GM21576 (cell line): ENCODE data around the gene MARCHF9.

Experiments used
- ATAC-seq: cut with Tn5 transposase; IDR thresholded peaks from one replicate; pipeline ENCODE4 v1.9.1; 2021; ENCODE audit warnings: mild to moderate bottlenecking, moderate library complexity; ENCODE audit not compliant: unreplicated experiment

Gene MARCHF9

DNA sequence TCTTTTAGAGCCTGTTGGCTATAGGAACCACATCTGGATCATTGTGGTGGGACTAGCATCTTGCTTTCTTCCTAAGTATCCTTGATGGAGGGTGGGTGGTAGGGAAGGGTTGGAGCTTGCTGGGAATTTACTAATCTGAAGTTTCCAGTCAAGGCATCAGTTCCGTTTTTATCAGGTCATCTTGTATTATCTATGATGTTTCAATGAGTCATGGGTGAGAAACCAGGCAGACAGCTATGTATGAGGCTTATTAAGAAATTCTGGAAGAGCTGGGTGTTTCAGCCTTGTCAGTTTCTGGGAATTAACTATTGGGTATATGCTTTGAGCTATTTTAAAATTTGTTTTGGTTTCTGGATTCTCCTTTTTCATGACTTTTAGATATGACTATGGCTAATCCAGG is 39.0 kb downstream of the MARCHF9 start:
- no peak for ATAC-seq

DNA sequence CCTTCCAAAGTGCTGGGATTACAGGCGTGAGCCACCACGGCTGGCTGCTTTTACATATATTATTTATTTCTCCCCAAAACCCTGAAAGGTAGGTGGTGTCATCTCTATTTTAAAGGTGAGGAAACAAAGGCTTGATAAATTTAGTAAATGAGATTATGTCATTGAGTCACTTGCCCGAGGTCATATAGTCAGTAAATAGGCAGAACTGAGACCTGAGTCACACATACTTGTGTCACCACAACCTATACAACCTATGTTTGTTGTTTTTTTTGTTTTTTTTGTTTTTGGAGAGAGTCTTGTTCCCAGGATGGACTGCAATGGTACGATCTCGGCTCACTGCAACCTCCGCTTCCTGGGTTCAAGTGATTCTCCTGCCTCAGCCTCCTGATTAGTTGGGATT is 40.5 kb downstream of the MARCHF9 start:
- ATAC-seq: no peak

DNA sequence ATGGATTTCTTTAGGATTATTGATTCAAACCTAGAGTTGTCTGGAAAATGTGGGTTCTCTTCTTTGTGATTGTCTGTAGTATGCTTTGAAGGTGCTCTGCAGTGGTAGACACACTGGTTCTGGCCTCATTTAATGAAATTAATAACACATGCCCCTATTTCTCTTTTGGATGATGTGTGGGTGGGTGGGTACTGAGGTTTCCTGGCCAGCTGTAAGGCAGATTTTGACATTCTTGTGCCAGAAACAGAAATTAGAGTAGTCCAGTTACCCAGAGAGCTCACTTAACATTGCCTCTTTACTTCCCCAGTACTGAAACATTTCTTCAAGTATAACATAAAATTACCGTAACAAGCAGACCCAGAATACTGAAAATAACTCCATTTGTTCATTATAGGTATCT is 42.1 kb downstream of the MARCHF9 start:
- ATAC-seq: no peak

DNA sequence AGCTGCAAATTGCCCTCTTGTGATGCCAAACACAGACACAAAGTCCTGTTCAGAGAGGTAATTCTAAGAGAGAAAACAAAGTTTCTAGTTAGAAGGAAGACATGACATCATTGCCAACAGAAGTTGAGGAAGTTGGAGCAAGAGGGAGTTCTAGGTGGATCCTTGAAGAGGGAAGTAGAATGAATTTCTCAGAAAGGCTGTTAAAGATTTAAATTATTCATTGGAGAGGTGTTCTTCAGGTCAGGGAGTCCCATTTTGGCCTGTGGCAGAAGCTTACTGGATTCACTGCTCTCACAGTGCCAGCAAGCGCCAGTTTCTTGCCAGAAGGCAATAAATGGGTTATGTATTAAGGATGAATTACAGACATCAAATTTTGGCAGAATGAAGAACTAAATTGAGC is 43.0 kb downstream of the MARCHF9 start:
- no peak for ATAC-seq

DNA sequence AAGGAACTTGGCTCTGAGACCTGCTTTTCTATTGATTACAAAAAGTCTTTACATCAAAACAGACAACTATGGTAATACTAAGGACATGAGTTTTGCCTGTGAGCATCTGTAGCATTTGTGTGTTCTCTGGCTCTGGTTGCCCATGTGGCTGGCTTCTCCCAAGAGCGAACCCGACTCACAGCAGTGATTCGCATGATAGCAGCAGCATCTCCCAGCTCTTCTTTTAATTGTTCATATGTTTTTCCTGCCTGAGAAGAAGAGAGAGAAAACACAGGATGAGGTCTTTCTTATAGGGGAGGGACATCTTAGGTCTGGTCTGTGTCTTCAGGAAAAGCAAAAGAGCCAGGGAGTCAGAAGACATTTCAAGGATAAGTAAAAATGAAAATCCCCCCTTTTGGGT is 46.1 kb downstream of the MARCHF9 start:
- no peak for ATAC-seq

DNA sequence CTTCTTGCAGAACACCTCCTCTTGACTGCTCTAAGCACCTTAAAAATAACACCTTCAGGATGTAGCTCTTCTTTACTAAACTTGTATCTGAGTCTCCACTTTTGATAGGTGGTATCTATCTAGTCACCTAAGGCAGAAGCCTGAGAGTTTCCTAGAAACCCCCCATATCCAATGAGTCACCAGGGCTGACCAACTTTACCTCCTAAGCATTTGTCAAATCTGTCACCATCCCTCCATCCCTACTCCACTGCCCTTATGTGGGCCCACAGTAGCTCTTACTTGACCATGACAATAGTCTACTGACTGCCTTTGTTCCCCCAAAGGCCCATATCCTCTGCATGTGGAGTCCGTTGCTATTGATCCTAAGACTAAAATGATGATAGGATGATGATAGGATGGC is 47.7 kb downstream of the MARCHF9 start:
- no peak for ATAC-seq

DNA sequence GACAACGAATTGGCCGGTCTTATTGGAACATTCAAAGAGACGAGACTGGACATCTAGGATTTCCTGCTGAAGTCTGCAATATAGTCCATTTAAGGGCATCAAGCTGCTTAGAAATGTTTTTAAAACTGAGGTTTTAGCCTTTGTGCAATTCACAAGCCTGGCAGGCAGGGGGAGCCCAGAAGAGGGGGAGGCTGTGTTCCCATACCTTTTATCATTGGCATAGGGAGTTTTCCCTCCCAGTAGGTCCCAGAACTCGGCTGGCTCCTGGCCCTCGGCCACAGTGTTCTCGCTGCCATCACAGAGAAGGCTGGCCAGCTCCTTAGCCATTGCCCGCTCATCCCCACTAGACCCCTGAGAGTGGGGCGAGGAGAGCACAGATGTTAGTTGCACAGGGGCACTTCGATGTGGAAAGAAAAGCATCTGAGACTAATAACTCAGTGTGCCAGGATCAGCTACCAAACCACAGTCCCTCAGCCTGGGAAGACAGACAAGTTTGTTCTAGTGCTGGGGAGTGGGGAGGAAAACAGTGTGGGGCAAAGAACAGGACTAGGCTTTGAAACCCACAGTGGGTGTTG is 48.5 kb downstream of the MARCHF9 start:
- ATAC-seq: no peak

DNA sequence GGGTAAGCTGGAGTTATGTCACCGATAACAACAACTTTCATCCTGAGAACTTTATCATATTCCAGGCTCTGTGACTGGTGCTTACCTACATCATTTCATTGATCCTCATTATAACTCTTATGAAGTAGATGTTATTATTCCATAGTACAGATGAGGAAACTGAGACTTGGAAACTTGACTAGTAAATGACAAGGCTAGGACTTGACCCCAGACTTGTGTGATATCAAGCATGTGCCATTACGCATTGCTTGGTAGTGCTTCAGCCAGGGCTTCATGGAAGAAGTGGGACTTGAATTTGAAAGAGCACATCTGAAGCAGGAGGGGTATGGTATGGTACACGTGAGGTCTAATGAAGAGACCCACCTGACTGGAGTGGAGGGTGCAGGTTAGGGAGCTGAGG is 51.8 kb downstream of the MARCHF9 start:
- ATAC-seq: no peak

DNA sequence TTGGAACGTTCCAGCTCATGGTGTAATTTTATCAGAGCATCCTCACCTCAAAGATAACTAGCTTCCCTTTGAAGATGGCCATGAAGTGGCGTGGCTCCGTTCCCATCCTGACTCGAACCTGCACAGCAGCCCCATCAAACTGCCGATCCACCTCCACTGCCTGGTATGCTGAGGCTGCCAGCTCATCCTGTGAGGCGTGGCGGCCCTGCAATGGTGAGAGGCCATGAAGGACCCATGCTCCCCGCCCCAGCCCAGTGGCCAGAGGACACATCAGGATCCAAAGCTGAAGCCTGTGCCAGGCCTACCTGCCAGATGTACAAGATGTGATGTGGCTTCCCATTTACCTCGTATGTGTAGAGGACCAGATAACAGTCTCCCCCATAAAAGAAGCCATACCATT is 52.4 kb downstream of the MARCHF9 start:
- ATAC-seq: no peak

DNA sequence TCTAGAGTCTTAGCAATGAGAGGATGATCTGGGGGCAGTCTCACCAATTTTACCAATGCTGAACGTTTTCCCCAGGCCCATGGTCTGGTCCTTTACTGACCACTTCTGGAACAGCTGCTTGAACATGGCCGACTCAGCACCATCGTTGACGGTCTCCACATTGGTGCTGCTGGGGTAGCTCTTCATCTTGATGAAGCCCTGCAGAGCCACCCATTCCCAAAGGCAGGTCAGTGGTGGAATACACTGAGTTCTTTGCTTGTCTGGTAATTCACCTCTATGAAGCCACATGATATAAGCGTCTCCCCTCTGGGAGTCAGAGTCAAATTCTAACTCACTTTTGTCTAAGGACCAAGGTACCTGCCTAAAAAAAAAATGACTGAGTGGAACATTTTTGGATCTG is 53.4 kb downstream of the MARCHF9 start:
- no peak for ATAC-seq

DNA sequence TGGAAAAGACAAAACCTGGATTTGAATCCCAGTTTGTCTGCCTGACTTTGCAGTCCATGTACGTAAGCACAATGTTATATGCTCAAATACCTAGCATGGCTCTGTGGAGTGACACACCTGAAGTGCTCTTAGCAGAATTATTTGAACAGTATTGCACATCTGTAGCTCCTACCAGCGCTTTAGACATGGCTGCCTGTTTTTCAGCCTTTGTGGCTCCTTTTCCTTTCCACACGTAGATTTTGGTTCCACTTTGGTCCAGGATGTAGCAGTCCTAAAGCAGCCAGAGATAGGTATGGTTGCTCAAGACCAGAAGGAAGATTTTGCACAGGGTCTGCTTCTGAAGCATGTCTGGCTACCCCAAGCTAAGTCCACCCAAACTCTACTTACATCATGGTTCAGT is 54.5 kb downstream of the MARCHF9 start:
- no peak for ATAC-seq
